Peyer's patch (tissue), 4 donors: Measurements from ENCODE around the gene ZMIZ1. TPM values are rescaled to one million over a fixed set of nuclear protein-coding genes. Genes with fewer than 3 reads are reported as not detected.
A peak's percentile ranks its signal among the peaks of the same experiment; 100 is the strongest.

Experiments used
- DNase-seq, 3 donors: peaks; one replicate each; pipeline ENCODE4 v3.0.0-alpha.2; 2017 to 2019
- H3K27ac ChIP-seq, 4 donors: fragments of 200-600 bp; sonication (generic); one replicate each; pipeline ENCODE4 v1.5.1; 2016 to 2019
- H3K27me3 ChIP-seq, 2 donors: fragments of 200-600 bp; sonication (generic); one replicate each; pipeline ENCODE4 v1.5.1; 2019
- H3K36me3 ChIP-seq, 3 donors: fragments of 200-600 bp; sonication (generic); one replicate each; pipeline ENCODE4 v1.5.1; 2016 to 2019
- H3K4me1 ChIP-seq, 4 donors: fragments of 200-600 bp; sonication (generic); one replicate each; pipeline ENCODE4 v1.5.1; 2016 to 2019
- H3K4me3 ChIP-seq, 4 donors: fragments of 200-600 bp; sonication (generic); 1 replicate in 3 of 4; 2 replicates in 1 of 4; pipeline ENCODE4 v1.5.1; 2016 to 2019; ENCODE audit warnings: mild to moderate bottlenecking in 1 of 4
- H3K9me3 ChIP-seq, 4 donors: fragments of 200-600 bp; sonication (generic); one replicate each; pipeline ENCODE4 v1.5.1; 2016 to 2019; ENCODE audit warnings: mild to moderate bottlenecking in 1 of 4
- CTCF ChIP-seq, 6 experiments: fragments of 450-650 bp in 4 of 6; fragments of 200-600 bp in 2 of 6; sonication (generic) in 1 of 6; IDR thresholded peaks; one replicate each; pipeline ENCODE4 v1.5.1; 2017 to 2019; ENCODE audit warnings: antibody characterized with exemption in 6 of 6, mild to moderate bottlenecking in 3 of 6, moderate library complexity in 1 of 6
- POLR2A ChIP-seq, 2 donors: fragments of 450-650 bp; IDR thresholded peaks; one replicate each; pipeline ENCODE4 v1.5.1; 2017; ENCODE audit warnings: antibody characterized with exemption in 2 of 2, mild to moderate bottlenecking in 2 of 2, moderate library complexity in 2 of 2
- total RNA-seq, 4 donors: library from RNA; depleted of rRNA; stranded (reverse); fragments of >200 nt; gene quantifications; one replicate each; pipeline ENCODE4 v1.1.0, GENCODE V29; 2016

Gene ZMIZ1
- total RNA-seq, 4 donors from 2014 or later = 40.4 to 86.7 (median 73.2) TPM

- Histone ChIP-seq H3K4me1 (peaks cover 2 to 16% (median 10%) of the 10 kb centered on the region in 4 donors), H3K4me3 (peak overlapping the region; percentile 73 to 94 (median 88)), H3K27ac (peak overlapping the region; percentile 92 to 94 (median 92)), H3K36me3 (peaks cover 0 to 36% (median 0%) of the 10 kb centered on the region in 3 donors), H3K9me3 (no peaks in the 10 kb centered on the region), H3K27me3 (no peaks in the 10 kb centered on the region)
- TF ChIP-seq POLR2A (IDR thresholded peaks at IDR 0.05) = no peak
- TF ChIP-seq CTCF (IDR thresholded peaks at IDR 0.05) = peak in 1 of 6 experiments; percentile 18
- DNase-seq = peak; percentile 81 to 90 (median 82)
Measured at GRCh38 chr10:79347894-79348639, 279.3 kb downstream of the ZMIZ1 start.

DNA sequence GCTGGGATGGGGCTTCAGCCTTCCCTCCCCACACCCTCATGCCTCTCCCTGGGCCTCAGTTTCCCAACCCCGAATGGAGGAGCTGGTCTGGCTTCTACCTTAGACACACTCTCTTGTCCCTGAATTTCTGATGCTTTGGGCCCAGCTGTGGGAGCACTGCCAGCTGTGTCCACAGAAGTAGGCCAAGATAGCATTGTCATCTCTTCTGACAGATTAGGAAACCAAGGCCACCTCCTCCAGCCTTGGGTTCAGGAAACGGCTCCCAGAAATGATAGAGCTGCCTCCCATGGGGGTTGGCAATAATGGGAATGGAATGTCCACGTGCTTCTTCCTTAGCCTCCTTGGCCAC is 279.8 kb downstream of the ZMIZ1 start:
- peaks cover 0 to 41% (median 0%) of the 10 kb centered on the region in 3 donors for H3K36me3 ChIP-seq
- DNase-seq = no peak
- peaks cover 2 to 16% (median 10%) of the 10 kb centered on the region in 4 donors for H3K4me1 ChIP-seq
- peak overlapping the region in 3 of 4 donors; percentile 73 to 94 (median 88) for H3K4me3 ChIP-seq
- no peaks in the 10 kb centered on the region for H3K9me3 ChIP-seq
- H3K27me3 ChIP-seq = no peaks in the 10 kb centered on the region
- peak overlapping the region; percentile 92 to 94 (median 92) for H3K27ac ChIP-seq
- TF ChIP-seq CTCF (IDR thresholded peaks at IDR 0.05) = no peak

DNA sequence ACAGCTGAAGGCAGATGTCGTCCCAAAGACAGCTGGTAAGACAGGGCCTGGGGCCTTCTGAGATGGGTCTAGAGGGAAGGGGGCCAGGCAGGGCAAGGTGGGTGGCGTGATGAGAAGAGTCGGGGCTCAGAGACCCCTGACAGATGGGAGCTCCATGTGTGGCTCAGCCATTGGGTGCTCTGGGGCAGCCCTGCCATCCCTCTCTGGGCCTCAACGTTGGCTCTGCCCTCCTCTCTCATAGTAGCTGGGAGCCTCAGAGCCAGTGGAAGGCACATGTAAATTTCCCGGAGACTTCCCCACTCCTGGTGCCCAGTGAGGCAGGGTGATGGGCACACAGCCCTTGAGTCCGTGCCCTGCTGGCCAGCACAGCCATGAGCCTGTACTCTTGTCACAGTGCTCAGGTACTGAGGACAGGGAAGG is 280.3 kb downstream of the ZMIZ1 start:
- H3K4me3 ChIP-seq = peak overlapping the region in 2 of 4 donors; percentile 73 to 94
- peaks cover 2 to 16% (median 10%) of the 10 kb centered on the region in 4 donors for H3K4me1 ChIP-seq
- H3K36me3 ChIP-seq = peaks cover 0 to 46% (median 0%) of the 10 kb centered on the region in 3 donors
- no peaks in the 10 kb centered on the region for H3K9me3 ChIP-seq
- H3K27me3 ChIP-seq = no peaks in the 10 kb centered on the region
- peak overlapping the region in 1 of 4 donors; percentile 93 for H3K27ac ChIP-seq
- no peak for DNase-seq
- TF ChIP-seq POLR2A (IDR thresholded peaks at IDR 0.05) = no peak
- no peak for TF ChIP-seq CTCF (IDR thresholded peaks at IDR 0.05)

DNA sequence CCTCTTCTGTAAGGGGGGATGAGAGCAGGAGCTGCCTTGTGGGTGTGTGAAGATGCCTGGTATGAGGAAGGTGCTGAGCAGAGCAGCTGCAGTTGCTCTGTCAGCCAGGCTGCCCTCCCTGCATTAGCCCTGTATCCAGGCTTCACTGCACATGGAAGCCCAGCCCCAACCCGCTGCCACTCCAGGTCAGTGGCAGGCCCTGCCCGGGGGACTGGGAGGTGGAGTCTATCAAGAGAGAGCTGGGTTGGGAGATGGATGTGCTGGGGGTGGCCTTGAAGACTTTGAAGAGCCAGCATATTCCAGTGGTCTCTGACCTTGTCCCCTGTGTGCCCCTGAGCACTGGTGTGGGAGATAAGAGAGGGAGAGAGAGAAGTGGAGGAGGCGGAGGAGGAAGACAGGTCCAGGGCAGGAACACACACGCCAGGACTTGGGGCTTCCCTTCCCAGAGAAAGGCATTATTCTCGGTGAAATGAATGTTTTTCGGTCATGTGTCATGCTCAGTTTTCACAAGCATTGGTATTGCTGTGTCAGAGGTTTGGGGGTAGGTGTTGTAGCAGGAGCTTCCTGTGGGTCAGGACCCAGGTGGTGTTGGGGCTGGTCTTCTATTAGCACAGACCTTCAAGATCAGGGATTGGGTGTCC is 281.1 kb downstream of the ZMIZ1 start:
- H3K36me3 ChIP-seq = peaks cover 0 to 54% (median 0%) of the 10 kb centered on the region in 3 donors
- H3K27me3 ChIP-seq = no peaks in the 10 kb centered on the region
- no peaks in the 10 kb centered on the region for H3K9me3 ChIP-seq
- H3K4me3 ChIP-seq = no peak overlapping the region
- H3K4me1 ChIP-seq = peaks cover 2 to 16% (median 10%) of the 10 kb centered on the region in 4 donors
- TF ChIP-seq CTCF (IDR thresholded peaks at IDR 0.05) (no peak), POLR2A (IDR thresholded peaks at IDR 0.05) (no peak)
- no peak for DNase-seq
- H3K27ac ChIP-seq = no peak overlapping the region

- TF ChIP-seq POLR2A (IDR thresholded peaks at IDR 0.05) (no peak), CTCF (IDR thresholded peaks at IDR 0.05) (no peak)
- Histone ChIP-seq H3K27me3 (no peaks in the 10 kb centered on the region), H3K9me3 (no peaks in the 10 kb centered on the region), H3K36me3 (peaks cover 0 to 60% (median 0%) of the 10 kb centered on the region in 3 donors), H3K27ac (no peak overlapping the region), H3K4me3 (no peak overlapping the region), H3K4me1 (peaks cover 2 to 16% (median 10%) of the 10 kb centered on the region in 4 donors)
- DNase-seq = no peak
Measured at GRCh38 chr10:79350407-79351154, 281.8 kb downstream of the ZMIZ1 start.
